ENCODE measurements around the gene FLRT3.

FLRT3 gene

GRCh38 chr20:14307956-14308355 is 29.5 kb downstream of the FLRT3 start:
- no peaks in the 10 kb centered on the region for H3K36me3 ChIP-seq
- H3K27ac ChIP-seq: no peak overlapping the region
- no peak overlapping the region for H3K4me3 ChIP-seq
- intact Hi-C loops (cut with DNase I; ENCODE audit: low total_unique reads): no loop called here
- TF ChIP-seq, protein P1, sequence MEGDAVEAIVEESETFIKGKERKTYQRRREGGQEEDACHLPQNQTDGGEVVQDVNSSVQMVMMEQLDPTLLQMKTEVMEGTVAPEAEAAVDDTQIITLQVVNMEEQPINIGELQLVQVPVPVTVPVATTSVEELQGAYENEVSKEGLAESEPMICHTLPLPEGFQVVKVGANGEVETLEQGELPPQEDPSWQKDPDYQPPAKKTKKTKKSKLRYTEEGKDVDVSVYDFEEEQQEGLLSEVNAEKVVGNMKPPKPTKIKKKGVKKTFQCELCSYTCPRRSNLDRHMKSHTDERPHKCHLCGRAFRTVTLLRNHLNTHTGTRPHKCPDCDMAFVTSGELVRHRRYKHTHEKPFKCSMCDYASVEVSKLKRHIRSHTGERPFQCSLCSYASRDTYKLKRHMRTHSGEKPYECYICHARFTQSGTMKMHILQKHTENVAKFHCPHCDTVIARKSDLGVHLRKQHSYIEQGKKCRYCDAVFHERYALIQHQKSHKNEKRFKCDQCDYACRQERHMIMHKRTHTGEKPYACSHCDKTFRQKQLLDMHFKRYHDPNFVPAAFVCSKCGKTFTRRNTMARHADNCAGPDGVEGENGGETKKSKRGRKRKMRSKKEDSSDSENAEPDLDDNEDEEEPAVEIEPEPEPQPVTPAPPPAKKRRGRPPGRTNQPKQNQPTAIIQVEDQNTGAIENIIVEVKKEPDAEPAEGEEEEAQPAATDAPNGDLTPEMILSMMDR (IDR thresholded peaks at IDR 0.05): no peak
- no peaks in the 10 kb centered on the region for H3K27me3 ChIP-seq
- H3K9me3 ChIP-seq: no peaks in the 10 kb centered on the region
- DNase-seq: no peak
- H3K4me1 ChIP-seq: no peaks in the 10 kb centered on the region

DNA sequence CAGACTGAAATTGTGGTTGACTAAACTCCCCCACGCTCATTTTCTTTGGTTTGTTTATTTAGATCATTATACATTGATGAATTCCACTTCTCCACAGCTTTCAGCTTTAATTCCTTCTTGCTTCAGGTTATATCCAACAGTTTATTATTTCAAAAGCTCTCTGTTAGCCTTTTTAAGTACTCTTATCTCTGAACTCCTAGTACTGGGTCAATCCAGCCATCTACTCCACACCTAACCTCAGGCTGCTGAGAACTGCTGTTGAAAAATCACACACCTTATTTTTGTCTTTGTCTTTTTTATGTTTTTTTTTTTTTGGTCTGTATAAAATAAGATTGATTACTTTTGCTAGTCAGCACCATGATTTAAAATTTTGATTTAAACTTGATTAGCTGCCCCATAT is 32.9 kb downstream of the FLRT3 start:
- no peak for DNase-seq
- H3K4me3 ChIP-seq: no peak overlapping the region
- no peaks in the 10 kb centered on the region for H3K4me1 ChIP-seq
- intact Hi-C loops (cut with DNase I; ENCODE audit: low total_unique reads): no loop called here
- H3K27ac ChIP-seq: no peak overlapping the region
- H3K36me3 ChIP-seq: no peaks in the 10 kb centered on the region
- TF ChIP-seq, protein P1 (IDR thresholded peaks at IDR 0.05): no peak
- no peaks in the 10 kb centered on the region for H3K27me3 ChIP-seq
- H3K9me3 ChIP-seq: no peaks in the 10 kb centered on the region

- Histone ChIP-seq H3K27ac (no peak overlapping the region), H3K27me3 (no peaks in the 10 kb centered on the region), H3K4me3 (no peak overlapping the region), H3K4me1 (no peaks in the 10 kb centered on the region), H3K9me3 (no peaks in the 10 kb centered on the region), H3K36me3 (no peaks in the 10 kb centered on the region)
- TF ChIP-seq, protein P1 (IDR thresholded peaks at IDR 0.05): no peak
- no peak for DNase-seq
- intact Hi-C loops (cut with DNase I; ENCODE audit: low total_unique reads): no loop called here
Measured at GRCh38 chr20:14303651-14304050, 33.8 kb downstream of the FLRT3 start.

- no peaks in the 10 kb centered on the region for H3K9me3 ChIP-seq
- H3K36me3 ChIP-seq: no peaks in the 10 kb centered on the region
- intact Hi-C loops (cut with DNase I; ENCODE audit: low total_unique reads): no loop called here
- no peak overlapping the region for H3K4me3 ChIP-seq
- H3K27ac ChIP-seq: no peak overlapping the region
- DNase-seq: no peak
- no peaks in the 10 kb centered on the region for H3K4me1 ChIP-seq
- H3K27me3 ChIP-seq: no peaks in the 10 kb centered on the region
- TF ChIP-seq, protein P1 (IDR thresholded peaks at IDR 0.05): no peak
Measured at GRCh38 chr20:14303106-14303505, 34.3 kb downstream of the FLRT3 start.

DNA sequence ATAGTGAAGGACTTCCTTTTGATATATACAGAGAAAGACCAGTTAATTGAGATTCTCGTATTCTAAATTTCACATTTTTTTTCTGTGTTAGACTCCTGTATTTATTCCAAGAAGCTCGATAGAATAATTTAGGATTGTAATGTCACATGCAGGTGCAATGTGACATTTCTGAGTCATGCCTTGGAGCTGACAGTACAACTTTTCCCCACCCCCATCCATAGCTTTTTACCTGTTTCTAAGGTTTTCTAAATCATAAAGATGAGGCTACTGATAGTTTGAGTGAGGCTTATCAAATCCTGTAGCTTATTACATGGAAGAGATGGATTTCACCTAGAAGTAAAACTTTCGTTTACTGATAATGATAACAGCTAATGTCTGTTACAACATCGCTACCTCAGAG is 37.6 kb downstream of the FLRT3 start:
- Histone ChIP-seq H3K4me3 (no peak overlapping the region), H3K4me1 (no peaks in the 10 kb centered on the region), H3K9me3 (no peaks in the 10 kb centered on the region), H3K27ac (no peak overlapping the region), H3K36me3 (no peaks in the 10 kb centered on the region), H3K27me3 (no peaks in the 10 kb centered on the region)
- TF ChIP-seq, protein P1 (IDR thresholded peaks at IDR 0.05): no peak
- intact Hi-C loops (cut with DNase I; ENCODE audit: low total_unique reads): no loop called here
- no peak for DNase-seq

GRCh38 chr20:14295770-14296309 is 41.6 kb downstream of the FLRT3 start:
- TF ChIP-seq, protein P1 (IDR thresholded peaks at IDR 0.05): no peak
- intact Hi-C loops (cut with DNase I; ENCODE audit: low total_unique reads): no loop called here

More at GRCh38 chr20:14295770-14296309, 41.6 kb downstream of the FLRT3 start:
- H3K36me3 ChIP-seq: no peaks in the 10 kb centered on the region
- H3K4me3 ChIP-seq: no peak overlapping the region
- no peak for DNase-seq
- H3K27ac ChIP-seq: no peak overlapping the region
- H3K27me3 ChIP-seq: no peaks in the 10 kb centered on the region
- no peaks in the 10 kb centered on the region for H3K4me1 ChIP-seq
- no peaks in the 10 kb centered on the region for H3K9me3 ChIP-seq
